K562 (cell line): ENCODE measurements around the gene BACE1-AS. TPM values are rescaled to one million over a fixed set of nuclear protein-coding genes. Genes with fewer than 3 reads are reported as not detected.

Source experiments
- BRF1 ChIP-seq: IDR thresholded peaks from 3 replicates; pipeline ENCODE4 v1.6.1; 2011; ENCODE audit warnings: borderline replicate concordance, mild to moderate bottlenecking; ENCODE audit not compliant: insufficient read length; ENCODE audit errors: extremely low read depth
- ETS1 ChIP-seq: conservative IDR thresholded peaks from 2 replicates; pipeline ENCODE4 v1.6.1; 2011; ENCODE audit warnings: low read depth, mild to moderate bottlenecking, low read length; ENCODE audit not compliant: control insufficient read depth
- ETV6 ChIP-seq, 3 experiments: fragments of 150-350 bp in 1 of 3; sonication (generic) in 1 of 3; formaldehyde crosslinking in 1 of 3; IDR thresholded peaks; 2 replicates each; pipeline versions ENCODE4 v1.6.1 to v1.8.0; 2014 to 2022; ENCODE audit warnings: borderline replicate concordance in 2 of 3, low read depth in 2 of 3, antibody characterized with exemption in 1 of 3, low read length in 1 of 3, mild to moderate bottlenecking in 1 of 3, missing genetic modification reagents in 1 of 3
- FOXM1 ChIP-seq, 2 experiments: fragments of 450-650 bp in 1 of 2; sonication (generic) in 1 of 2; formaldehyde crosslinking in 1 of 2; IDR thresholded peaks; 2 replicates each; pipeline versions ENCODE4 v1.6.1 to v1.9.0; 2017 to 2022; ENCODE audit warnings: low read depth in 2 of 2, mild to moderate bottlenecking in 2 of 2, missing genetic modification reagents in 1 of 2, moderate library complexity in 1 of 2
- ID3 ChIP-seq, 2 experiments: fragments of 250-450 bp in 1 of 2; fragments of 450-650 bp in 1 of 2; sonication (Bioruptor Pico) in 1 of 2; IDR thresholded peaks; 2 replicates each; pipeline versions ENCODE4 v1.6.1 to v1.8.0; 2016 to 2021; ENCODE audit warnings: mild to moderate bottlenecking in 2 of 2, moderate library complexity in 2 of 2, missing compliant biosample characterization in 1 of 2, missing genetic modification characterization in 1 of 2
- MITF ChIP-seq: IDR thresholded peaks from 2 replicates; pipeline ENCODE4 v1.6.1; 2014; ENCODE audit warnings: antibody characterized with exemption
- NUFIP1 ChIP-seq: fragments of 450-650 bp; IDR thresholded peaks from 2 replicates; pipeline ENCODE4 v1.6.1; 2018; ENCODE audit not compliant: partially characterized antibody
- RFX5 ChIP-seq: IDR thresholded peaks from 2 replicates; pipeline ENCODE4 v1.6.1; 2011; ENCODE audit warnings: low read depth, mild to moderate bottlenecking, improper control_type of control experiment, low read length
- SRF ChIP-seq, 2 experiments: fragments of 250-450, 450-650 bp in 1 of 2; sonication (Bioruptor Pico) in 1 of 2; sonication (generic) in 1 of 2; formaldehyde crosslinking; IDR thresholded peaks; 2 replicates each; pipeline versions ENCODE4 v1.5.0 to v1.5.1; 2020 to 2022; ENCODE audit warnings: mild to moderate bottlenecking in 1 of 2, missing genetic modification reagents in 1 of 2
- SRSF7 ChIP-seq: fragments of 200-400 bp; formaldehyde crosslinking; optimal IDR thresholded peaks from 2 replicates; pipeline ENCODE3; 2017; ENCODE audit warnings: mild to moderate bottlenecking, low read depth, low read length
- TAF7 ChIP-seq: fragments of 450-650 bp; IDR thresholded peaks from 2 replicates; pipeline ENCODE4 v1.6.1; 2016; ENCODE audit warnings: missing genetic modification characterization, missing compliant biosample characterization
- ZBTB26 ChIP-seq: fragments of 450-650 bp; formaldehyde crosslinking; IDR thresholded peaks from 2 replicates; pipeline ENCODE4 v1.4.0; 2022; ENCODE audit warnings: missing genetic modification characterization
- ZBTB43 ChIP-seq: sonication (generic); formaldehyde crosslinking; IDR thresholded peaks from 2 replicates; pipeline ENCODE4 v1.8.0; 2023; ENCODE audit warnings: mild to moderate bottlenecking, missing genetic modification reagents
- ZNF263 ChIP-seq: sonication (generic); formaldehyde crosslinking; IDR thresholded peaks from 2 replicates; pipeline ENCODE4 v1.8.0; 2022; ENCODE audit warnings: mild to moderate bottlenecking, missing genetic modification reagents, borderline replicate concordance
- polyA plus RNA-seq, 8 experiments: library from polyadenylated mRNA; depleted of rRNA in 4 of 8; stranded (reverse) in 5 of 8; unstranded in 3 of 8; fragments of >200 nt; fragmentation: Nextera tagmentation in 2 of 8; fragmentation: Illumina TruSeq in 1 of 8; extraction: Ambion mirVana in 2 of 8; extraction: Trizol in 1 of 8; gene quantifications; 2 replicates each; pipeline versions ENCODE4 v1.2.1 to v1.2.3, GENCODE V29; 2011 to 2014; ENCODE audit warnings: inconsistent platforms in 1 of 8, missing spikeins in 1 of 8
- total RNA-seq, 7 experiments: library from RNA; depleted of rRNA in 6 of 7; stranded (reverse); fragments of >200 nt in 6 of 7; fragmentation: Illumina TruSeq in 2 of 7; extraction: Trizol in 2 of 7; gene quantifications; 2 replicates each; pipeline versions ENCODE4 v1.2.1 to v1.2.3, GENCODE V29; 2011 to 2021; ENCODE audit warnings: low replicate concordance in 1 of 7

BACE1-AS gene
- total and polyA plus RNA-seq, 9 of the 15 experiments (the other 6 are each of a cell fraction or from before 2014, with no cell fraction given), result 2.2 to 8.2 (median 3.8) TPM

- TF ChIP-seq SRF (CRISPR knock-in tag; IDR thresholded peaks at IDR 0.05), result 0 out of 4 replicates have a peak, but pooled peaks of 1 of the 2 experiments have one; percentile 21
- TF ChIP-seq ID3 (CRISPR knock-in tag; IDR thresholded peaks at IDR 0.05), result no peak
- no peak for TF ChIP-seq ID3 (tag; IDR thresholded peaks at IDR 0.05)
- no peak for TF ChIP-seq ZNF263 (CRISPR knock-in tag)
- no peak for TF ChIP-seq ETS1
- TF ChIP-seq RFX5, result peak; percentile 63; the same call in 1 of the 2 replicates
- no peak for TF ChIP-seq SRSF7
- TF ChIP-seq MITF, result no peak
- no peak for TF ChIP-seq NUFIP1
- TF ChIP-seq TAF7 (tag), result no peak
- peak; percentile 83 for TF ChIP-seq FOXM1 (IDR thresholded peaks at IDR 0.05; ENCODE audit: low read depth)
- TF ChIP-seq FOXM1 (CRISPR knock-in tag; IDR thresholded peaks at IDR 0.05; ENCODE audit: low read depth), result no peak
- no peak for TF ChIP-seq ZBTB26 (CRISPR knock-in tag)
- TF ChIP-seq ZBTB43, result no peak
- no peak for TF ChIP-seq BRF1
- no peak for TF ChIP-seq ETV6 (IDR thresholded peaks at IDR 0.05; ENCODE audit: borderline replicate concordance in 1 of 2, low read depth in 2 of 2, low read length in 1 of 2)
- TF ChIP-seq ETV6 (CRISPR knock-in tag; IDR thresholded peaks at IDR 0.05; ENCODE audit: borderline replicate concordance), result 0 out of 2 replicates have a peak, but pooled peaks have one; percentile 58
Observed at GRCh38 chr11:117327567-117328374, 36.6 kb downstream of the BACE1-AS start, which contains the start of gene CEP164 (continued).
